CD14-positive monocyte (primary cell): Measurements from ENCODE around the gene KRTAP5-4. TPM values are rescaled to one million over a fixed set of nuclear protein-coding genes. Genes with fewer than 3 reads are reported as not detected.

Experiments
- DNase-seq, 3 donors: peaks; one replicate each; pipeline ENCODE4 v3.0.0-alpha.2; 2011 to 2022
- H2AFZ ChIP-seq: 2 replicates; pipeline ENCODE4 v1.6.0; 2012; ENCODE audit warnings: mild to moderate bottlenecking, low read depth, low read length, inconsistent platforms; ENCODE audit not compliant: insufficient read depth, poor library complexity, severe bottlenecking
- H3K27ac ChIP-seq, 2 donors: 1 replicate in 1 of 2; 2 replicates in 1 of 2; pipeline ENCODE4 v1.5.1; 2012 to 2013; ENCODE audit warnings: low read length in 2 of 2, control low read depth in 1 of 2, inconsistent platforms in 1 of 2, low read depth in 1 of 2, mild to moderate bottlenecking in 1 of 2
- H3K27me3 ChIP-seq, 2 donors: one replicate each; pipeline versions ENCODE4 v1.6.0 to v1.6.1; 2011 to 2013; ENCODE audit warnings: low read length in 2 of 2; ENCODE audit not compliant: control insufficient read depth in 2 of 2, insufficient read depth in 2 of 2
- H3K36me3 ChIP-seq, 2 donors: replicated peaks in 1 of 2; 1 replicate in 1 of 2; 2 replicates in 1 of 2; pipeline versions ENCODE4 v1.5.1 to v1.6.1; 2012 to 2013; ENCODE audit warnings: low read length in 2 of 2, control low read depth in 1 of 2, inconsistent platforms in 1 of 2, mild to moderate bottlenecking in 1 of 2; ENCODE audit not compliant: insufficient read depth in 2 of 2, control insufficient read depth in 1 of 2
- H3K4me1 ChIP-seq, 2 donors: 1 replicate in 1 of 2; 2 replicates in 1 of 2; pipeline versions ENCODE4 v1.5.1 to v1.6.1; 2012 to 2013; ENCODE audit warnings: low read length in 2 of 2, control low read depth in 1 of 2, inconsistent platforms in 1 of 2, mild to moderate bottlenecking in 1 of 2, moderate library complexity in 1 of 2; ENCODE audit not compliant: insufficient read depth in 2 of 2, control insufficient read depth in 1 of 2
- H3K4me2 ChIP-seq: replicated peaks from 2 replicates; pipeline ENCODE3; 2012; ENCODE audit warnings: low read length, moderate library complexity, mild to moderate bottlenecking; ENCODE audit not compliant: poor library complexity, severe bottlenecking; ENCODE audit errors: extremely low read depth
- H3K4me3 ChIP-seq, 3 experiments: fragments of 200-600 bp in 1 of 3; sonication (generic) in 1 of 3; replicated peaks in 1 of 3; 1 replicate in 2 of 3; 2 replicates in 1 of 3; pipeline ENCODE4 v1.5.1; 2011 to 2013; ENCODE audit warnings: low read length in 3 of 3, mild to moderate bottlenecking in 3 of 3, control low read depth in 2 of 3, low read depth in 2 of 3, inconsistent platforms in 1 of 3, moderate library complexity in 1 of 3
- H3K79me2 ChIP-seq: 2 replicates; pipeline ENCODE4 v1.6.0; 2012; ENCODE audit warnings: mild to moderate bottlenecking, control low read depth, inconsistent platforms, low read length, moderate library complexity; ENCODE audit not compliant: insufficient read depth
- H3K9ac ChIP-seq: 2 replicates; pipeline ENCODE4 v1.6.0; 2017; ENCODE audit warnings: low read length, mild to moderate bottlenecking; ENCODE audit not compliant: insufficient read depth, poor library complexity, severe bottlenecking
- H3K9me3 ChIP-seq, 2 donors: replicated peaks in 1 of 2; 1 replicate in 1 of 2; 2 replicates in 1 of 2; pipeline versions ENCODE4 v1.5.1 to v1.6.1; 2012 to 2013; ENCODE audit warnings: low read length in 2 of 2, control low read depth in 1 of 2; ENCODE audit not compliant: control insufficient read depth in 1 of 2, insufficient read depth in 1 of 2
- H4K20me1 ChIP-seq: 2 replicates; pipeline ENCODE4 v1.6.0; 2012; ENCODE audit warnings: mild to moderate bottlenecking, low read length, control low read depth, moderate library complexity; ENCODE audit not compliant: insufficient read depth
- H3K27ac Mint-ChIP-seq, 7 donors: one replicate each; pipeline ENCODE4 v1.8.0; 2020; ENCODE audit warnings: mild to moderate bottlenecking in 7 of 7, mixed read lengths in 7 of 7, moderate library complexity in 6 of 7, inconsistent platforms in 2 of 7
- H3K27me3 Mint-ChIP-seq, 3 donors: one replicate each; pipeline ENCODE4 v1.8.0; 2021 to 2022; ENCODE audit warnings: low read depth in 3 of 3, mild to moderate bottlenecking in 3 of 3, mixed read lengths in 3 of 3, moderate library complexity in 3 of 3, inconsistent platforms in 1 of 3
- H3K36me3 Mint-ChIP-seq, 2 donors: one replicate each; pipeline ENCODE4 v1.8.0; 2020; ENCODE audit warnings: mixed read lengths in 2 of 2, inconsistent platforms in 1 of 2, mild to moderate bottlenecking in 1 of 2
- H3K4me1 Mint-ChIP-seq: one replicate; pipeline ENCODE4 v1.8.0; 2020; ENCODE audit warnings: mild to moderate bottlenecking, mixed read lengths
- H3K4me3 Mint-ChIP-seq, 2 donors: one replicate each; pipeline ENCODE4 v1.8.0; 2020; ENCODE audit warnings: mild to moderate bottlenecking in 2 of 2, mixed read lengths in 2 of 2, moderate library complexity in 1 of 2
- H3K9me3 Mint-ChIP-seq, 7 donors: one replicate each; pipeline ENCODE4 v1.8.0; 2020 to 2022; ENCODE audit warnings: mixed read lengths in 7 of 7, mild to moderate bottlenecking in 6 of 7, moderate library complexity in 6 of 7, inconsistent platforms in 2 of 7
- WGBS: methylation state at CpG from one replicate; pipeline ENCODE4 v1.1.5; 2013; ENCODE audit warnings: missing lambda C conversion rate; ENCODE audit not compliant: insufficient coverage; 5-methylcytosine and 5-hydroxymethylcytosine counted together
- intact Hi-C, 2 donors: fragments of 100-400 bp; cut with micrococcal nuclease; formaldehyde crosslinking; loops; one replicate each; pipeline versions ENCODE4 v1.15.0 to v1.15.1; 2023
- polyA plus RNA-seq, 3 donors: library from polyadenylated mRNA; depleted of rRNA in 1 of 3; unstranded in 2 of 3; stranded (reverse) in 1 of 3; fragments of 300-500 nt in 2 of 3; fragments of >200 nt in 1 of 3; fragmentation: Illumina TruSeq in 2 of 3; gene quantifications; 1 replicate in 2 of 3; 2 replicates in 1 of 3; pipeline ENCODE4 v1.2.3, GENCODE V29; 2012 to 2021
- TF ChIP-seq, protein P1 (sequence below): fragments of 200-600 bp; IDR thresholded peaks from one replicate; pipeline ENCODE4 v1.8.0; 2022; ENCODE audit warnings: antibody characterized with exemption, mild to moderate bottlenecking

Gene KRTAP5-4
- polyA plus RNA-seq, 3 donors, result not detected

DNA sequence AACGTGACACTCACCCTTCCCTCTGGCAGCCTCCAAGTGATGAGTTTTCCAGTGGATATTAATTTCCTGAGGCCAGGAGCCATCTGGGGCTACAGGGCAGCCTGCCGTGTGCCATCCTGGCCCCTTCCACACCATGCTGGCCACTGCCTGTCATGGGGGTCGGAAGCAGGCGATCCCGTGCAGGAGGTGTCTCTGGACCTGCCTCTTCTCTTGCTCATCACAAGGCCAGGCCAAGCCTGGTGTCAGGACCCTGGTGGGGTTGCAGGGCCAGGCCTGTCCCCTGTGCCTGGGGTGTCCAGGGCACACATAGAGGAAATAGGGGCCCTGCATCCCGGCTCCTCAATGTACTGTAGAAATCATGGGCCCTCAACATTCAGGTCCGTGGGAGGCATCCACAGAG is 17.2 kb downstream of the KRTAP5-4 start:
- Histone ChIP-seq H4K20me1 (no peaks in the 10 kb centered on the region), H2AFZ (no peak overlapping the region), H3K36me3 (no peaks in the 10 kb centered on the region), H3K4me1 (no peaks in the 10 kb centered on the region), H3K9ac (no peak overlapping the region), H3K79me2 (no peaks in the 10 kb centered on the region), H3K4me2 (no peak overlapping the region), H3K4me3 (no peak overlapping the region), H3K9me3 (no peaks in the 10 kb centered on the region), H3K27me3 (peaks cover 2 to 6% of the 10 kb centered on the region in 2 donors), H3K27ac (no peak overlapping the region)
- H3K27ac Mint-ChIP-seq, result no peak overlapping the region
- 88% methylated on average over 7 of the region's 7 CpGs for WGBS
- no peak overlapping the region for H3K4me3 Mint-ChIP-seq
- DNase-seq, result no peak
- H3K9me3 Mint-ChIP-seq, result peaks cover 0 to 3% (median 0%) of the 10 kb centered on the region in 7 donors
- H3K4me1 Mint-ChIP-seq, result no peaks in the 10 kb centered on the region
- TF ChIP-seq, protein P1, sequence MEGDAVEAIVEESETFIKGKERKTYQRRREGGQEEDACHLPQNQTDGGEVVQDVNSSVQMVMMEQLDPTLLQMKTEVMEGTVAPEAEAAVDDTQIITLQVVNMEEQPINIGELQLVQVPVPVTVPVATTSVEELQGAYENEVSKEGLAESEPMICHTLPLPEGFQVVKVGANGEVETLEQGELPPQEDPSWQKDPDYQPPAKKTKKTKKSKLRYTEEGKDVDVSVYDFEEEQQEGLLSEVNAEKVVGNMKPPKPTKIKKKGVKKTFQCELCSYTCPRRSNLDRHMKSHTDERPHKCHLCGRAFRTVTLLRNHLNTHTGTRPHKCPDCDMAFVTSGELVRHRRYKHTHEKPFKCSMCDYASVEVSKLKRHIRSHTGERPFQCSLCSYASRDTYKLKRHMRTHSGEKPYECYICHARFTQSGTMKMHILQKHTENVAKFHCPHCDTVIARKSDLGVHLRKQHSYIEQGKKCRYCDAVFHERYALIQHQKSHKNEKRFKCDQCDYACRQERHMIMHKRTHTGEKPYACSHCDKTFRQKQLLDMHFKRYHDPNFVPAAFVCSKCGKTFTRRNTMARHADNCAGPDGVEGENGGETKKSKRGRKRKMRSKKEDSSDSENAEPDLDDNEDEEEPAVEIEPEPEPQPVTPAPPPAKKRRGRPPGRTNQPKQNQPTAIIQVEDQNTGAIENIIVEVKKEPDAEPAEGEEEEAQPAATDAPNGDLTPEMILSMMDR, result no peak
- intact Hi-C loops, result no loop called here
- H3K27me3 Mint-ChIP-seq, result peaks cover 25 to 42% (median 33%) of the 10 kb centered on the region in 3 donors
- H3K36me3 Mint-ChIP-seq, result no peaks in the 10 kb centered on the region

DNA sequence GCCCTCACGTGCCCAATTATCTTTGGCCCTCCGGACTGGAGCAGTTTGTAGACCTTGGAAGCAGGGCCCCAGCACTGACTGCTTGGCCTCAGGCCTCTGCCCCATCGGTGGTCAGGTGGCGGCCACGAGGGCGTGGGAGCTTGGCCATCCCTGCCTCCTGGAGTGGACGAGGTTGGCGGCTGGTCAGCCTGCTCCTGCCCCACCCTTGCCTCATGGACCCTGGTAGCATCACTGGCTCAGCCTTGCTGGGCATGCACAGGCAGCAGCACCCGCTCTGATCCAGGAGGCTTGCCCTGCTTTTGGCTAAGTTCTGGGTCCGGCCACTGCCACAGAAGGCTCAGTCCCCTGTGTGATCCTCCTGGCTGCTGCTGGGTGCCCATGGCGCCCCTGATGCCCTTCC is 17.8 kb downstream of the KRTAP5-4 start:
- WGBS, result 94% methylated on average over 11 of the region's 11 CpGs
- peaks cover 29 to 42% (median 36%) of the 10 kb centered on the region in 3 donors for H3K27me3 Mint-ChIP-seq

More for the DNA sequence above, 17.8 kb downstream of the KRTAP5-4 start:
- no peaks in the 10 kb centered on the region for H3K4me1 ChIP-seq
- H3K27ac ChIP-seq, result no peak overlapping the region
- H3K4me3 ChIP-seq, result no peak overlapping the region
- H3K27me3 ChIP-seq, result peaks cover 5 to 8% of the 10 kb centered on the region in 2 donors
- H4K20me1 ChIP-seq, result no peaks in the 10 kb centered on the region
- no peak for DNase-seq
- no peaks in the 10 kb centered on the region for H3K79me2 ChIP-seq
- no peaks in the 10 kb centered on the region for H3K36me3 ChIP-seq
- H3K27ac Mint-ChIP-seq, result no peak overlapping the region
- H3K4me3 Mint-ChIP-seq, result no peak overlapping the region
- H3K9ac ChIP-seq, result no peak overlapping the region
- intact Hi-C loops, result no loop called here
- no peaks in the 10 kb centered on the region for H3K36me3 Mint-ChIP-seq
- H3K9me3 Mint-ChIP-seq, result no peaks in the 10 kb centered on the region
- no peaks in the 10 kb centered on the region for H3K9me3 ChIP-seq
- no peaks in the 10 kb centered on the region for H3K4me1 Mint-ChIP-seq
- TF ChIP-seq, protein P1, result no peak
- H3K4me2 ChIP-seq, result no peak overlapping the region
- H2AFZ ChIP-seq, result no peak overlapping the region
